HG03460 (cell line): ENCODE results near the gene P3R3URF.

Source experiments
- ATAC-seq: cut with Tn5 transposase; IDR thresholded peaks from one replicate; pipeline ENCODE4 v1.9.1; 2021; ENCODE audit not compliant: unreplicated experiment

Gene P3R3URF

GRCh38 chr1:46134660-46135331, 41.5 kb downstream of the P3R3URF start:
- ATAC-seq, result no peak

DNA sequence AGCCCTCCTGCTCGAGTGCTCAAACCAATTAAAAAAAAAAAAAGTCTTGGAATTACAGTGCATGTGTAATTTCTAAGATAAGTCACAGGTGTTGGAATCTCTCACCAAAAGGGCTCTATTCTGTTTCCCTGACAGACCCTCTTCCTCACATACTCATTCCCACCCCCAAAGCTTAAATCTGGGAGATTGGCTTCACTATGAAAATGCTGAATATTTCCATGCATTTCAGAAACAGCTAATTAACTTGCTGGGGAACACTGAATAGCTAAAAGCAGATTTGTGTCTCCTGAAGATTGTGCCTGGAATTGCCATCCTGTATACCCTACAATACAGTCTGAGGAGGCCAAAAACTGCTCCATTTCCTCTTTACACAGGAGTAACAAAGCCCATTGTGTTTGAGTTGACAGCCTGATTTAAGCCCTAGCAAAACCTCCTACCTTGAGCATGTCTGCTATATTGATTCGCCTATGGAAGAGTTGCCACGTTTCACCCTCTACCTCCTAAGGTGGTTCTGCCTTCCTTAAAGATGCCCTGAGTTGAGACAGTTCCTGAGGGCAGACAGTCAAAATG, 42.4 kb downstream of the P3R3URF start:
- no peak for ATAC-seq

- peak; percentile 55 for ATAC-seq
Observed at GRCh38 chr1:46133181-46133658, 43.1 kb downstream of the P3R3URF start.

GRCh38 chr1:46132529-46133180, 43.6 kb downstream of the P3R3URF start, which contains the start of gene PIK3R3:
Gene PIK3R3 (minus strand): TSS chr1:46132629. CDS start chr1:46131952, 677 bp downstream.
- ATAC-seq, result peak; percentile 90

DNA sequence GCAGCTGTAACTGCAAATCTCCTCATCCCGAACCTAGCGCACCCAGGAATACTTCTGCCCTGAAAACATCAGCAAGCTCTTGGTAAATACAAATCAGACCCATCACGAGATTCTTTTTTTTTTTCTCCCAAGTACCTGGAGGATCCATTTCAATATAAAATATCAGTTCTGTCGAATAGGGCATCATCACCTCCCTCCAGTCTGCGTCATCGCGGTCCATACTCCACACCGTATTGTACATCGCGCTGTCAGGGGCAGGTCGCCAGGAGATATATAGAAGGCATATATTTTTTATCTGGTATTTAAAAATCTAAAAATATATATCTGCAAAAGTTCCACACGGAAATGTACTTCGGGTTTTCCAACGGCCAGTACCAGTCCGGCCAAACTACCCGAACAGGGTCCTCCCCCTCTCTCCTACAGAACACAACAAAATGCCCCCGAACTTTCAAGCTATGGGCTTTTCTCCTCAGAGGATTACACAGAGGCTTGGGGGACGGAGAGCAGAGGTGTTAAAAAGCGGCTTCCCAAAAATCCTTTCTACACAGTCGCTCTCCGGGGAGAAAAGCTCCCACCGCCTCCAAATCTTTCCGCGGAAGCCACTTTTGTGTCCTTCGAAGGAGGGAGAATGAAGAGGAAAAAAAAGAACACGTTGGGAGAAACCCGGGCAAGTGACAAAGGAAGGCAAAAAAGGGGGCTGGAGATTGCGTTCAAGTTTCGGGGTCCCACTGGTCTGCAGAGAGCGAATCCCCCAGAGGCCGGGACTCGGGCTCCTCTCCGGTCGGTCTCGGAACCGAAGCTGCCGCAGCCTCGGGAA, 44.4 kb downstream of the P3R3URF start:
- ATAC-seq, result no peak

DNA sequence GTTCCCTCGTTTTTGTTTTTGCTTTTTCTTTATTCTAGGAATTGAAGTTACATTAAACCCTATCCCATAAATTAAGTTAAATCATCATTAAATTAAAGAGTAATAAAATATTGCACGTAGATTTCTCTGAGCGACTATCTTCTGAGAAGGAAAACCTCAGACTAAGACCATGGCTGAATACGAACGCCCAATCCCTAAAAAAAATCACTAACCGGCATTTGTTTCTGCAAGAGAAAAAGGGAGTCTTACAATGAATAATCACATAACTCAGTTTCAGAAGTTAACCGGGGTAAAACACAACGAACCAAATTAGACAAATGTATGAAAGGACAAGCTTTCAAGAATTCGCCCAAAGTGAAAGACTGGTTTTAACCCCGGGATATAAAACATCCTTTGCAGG, 45.2 kb downstream of the P3R3URF start:
- no peak for ATAC-seq

- no peak for ATAC-seq
Observed at GRCh38 chr1:46130606-46131005, 45.7 kb downstream of the P3R3URF start.

- ATAC-seq, result no peak
Observed at GRCh38 chr1:46130121-46130520, 46.2 kb downstream of the P3R3URF start.

DNA sequence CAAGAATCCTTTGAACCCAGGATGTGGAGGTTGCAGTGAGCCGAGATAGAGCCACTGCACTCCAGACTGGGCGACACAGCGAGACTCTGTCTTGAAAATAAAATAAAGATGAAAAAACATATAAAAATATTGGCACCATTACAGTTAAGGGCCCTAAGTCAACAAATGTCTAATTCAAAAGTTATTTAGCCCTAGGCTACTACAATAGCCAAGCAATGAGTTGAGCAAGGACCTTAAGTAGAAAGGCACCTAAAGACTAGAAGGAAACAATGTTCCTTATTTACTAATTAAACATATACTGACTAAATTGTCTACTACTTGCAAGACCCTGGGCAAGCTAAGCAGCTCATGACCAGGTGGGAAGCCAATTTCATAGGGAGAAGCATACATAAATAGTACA, 47.9 kb downstream of the P3R3URF start:
- no peak for ATAC-seq
